Measurements from ENCODE around the gene OSGIN1.

The OSGIN1 gene

DNA sequence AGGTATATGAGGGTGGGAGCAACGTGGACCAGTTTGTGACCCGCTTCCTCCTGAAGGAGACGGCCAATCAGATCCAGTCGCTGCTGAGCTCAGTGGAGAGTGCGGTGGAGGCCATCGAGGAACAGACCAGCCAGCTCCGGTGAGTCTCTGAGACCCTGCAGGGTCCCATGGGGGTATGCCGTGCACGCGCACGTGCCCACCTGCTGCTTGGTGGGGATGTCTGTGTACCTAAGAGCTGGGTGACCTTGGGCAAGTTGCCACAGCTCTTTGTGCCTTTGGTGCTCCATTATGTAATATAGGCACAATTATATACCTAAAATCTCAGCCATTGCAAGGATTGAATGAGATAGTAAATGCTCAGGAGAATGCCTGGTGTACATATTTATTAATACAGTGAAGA is 37.5 kb downstream of the OSGIN1 start:
- no peak for DNase-seq (ENCODE audit: low read depth, low spot score)
- no CpG with 5 or more reads among the region's 11 CpGs for WGBS (ENCODE audit: insufficient coverage, insufficient read length)
- Histone ChIP-seq H3K36me3 (ENCODE audit: control insufficient read depth, insufficient read depth, low read length) (no peaks in the 10 kb centered on the region), H3K9me3 (ENCODE audit: control insufficient read depth, insufficient read depth, low read length) (no peaks in the 10 kb centered on the region), H3K27me3 (ENCODE audit: control insufficient read depth, insufficient read depth, low read length) (no peaks in the 10 kb centered on the region), H3K4me3 (ENCODE audit: low read length) (no peak overlapping the region), H3K4me1 (ENCODE audit: control insufficient read depth, insufficient read depth, low read length) (no peaks in the 10 kb centered on the region), H3K27ac (ENCODE audit: low read length) (no peak overlapping the region)

- DNase-seq (ENCODE audit: low read depth, low spot score): no peak
- Histone ChIP-seq H3K9me3 (ENCODE audit: control insufficient read depth, insufficient read depth, low read length) (no peaks in the 10 kb centered on the region), H3K4me1 (ENCODE audit: control insufficient read depth, insufficient read depth, low read length) (no peaks in the 10 kb centered on the region), H3K36me3 (ENCODE audit: control insufficient read depth, insufficient read depth, low read length) (no peaks in the 10 kb centered on the region), H3K27me3 (ENCODE audit: control insufficient read depth, insufficient read depth, low read length) (no peaks in the 10 kb centered on the region), H3K4me3 (ENCODE audit: low read length) (no peak overlapping the region), H3K27ac (ENCODE audit: low read length) (no peak overlapping the region)
- no CpG with 5 or more reads among the region's 6 CpGs for WGBS (ENCODE audit: insufficient coverage, insufficient read length)
These were observed 39.6 kb downstream of the OSGIN1 start for GRCh38 chr16:83992624-83993023.

DNA sequence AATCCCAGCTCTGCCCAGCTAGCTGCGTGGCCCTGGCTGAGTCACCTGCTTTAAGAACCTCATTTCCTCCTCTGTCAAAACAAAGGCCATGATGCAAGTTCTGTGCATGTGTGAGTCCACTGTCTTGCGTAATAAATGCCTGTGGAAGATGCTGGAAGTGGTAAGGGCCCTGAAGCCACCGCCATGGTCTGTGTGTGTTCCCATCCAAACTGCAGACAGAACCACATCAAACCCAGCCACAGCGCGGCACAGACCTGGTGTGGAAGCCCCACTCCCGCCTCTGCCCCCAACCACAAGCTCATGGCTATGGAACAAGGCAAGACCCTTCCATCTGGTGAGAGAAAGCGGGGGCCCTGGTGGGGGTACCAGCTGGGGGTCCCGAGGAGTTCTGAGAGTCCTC is 41.0 kb downstream of the OSGIN1 start:
- Histone ChIP-seq H3K27ac (ENCODE audit: low read length) (no peak overlapping the region), H3K27me3 (ENCODE audit: control insufficient read depth, insufficient read depth, low read length) (no peaks in the 10 kb centered on the region), H3K4me1 (ENCODE audit: control insufficient read depth, insufficient read depth, low read length) (no peaks in the 10 kb centered on the region), H3K4me3 (ENCODE audit: low read length) (no peak overlapping the region), H3K36me3 (ENCODE audit: control insufficient read depth, insufficient read depth, low read length) (no peaks in the 10 kb centered on the region), H3K9me3 (ENCODE audit: control insufficient read depth, insufficient read depth, low read length) (no peaks in the 10 kb centered on the region)
- no CpG with 5 or more reads among the region's 8 CpGs for WGBS (ENCODE audit: insufficient coverage, insufficient read length)
- DNase-seq (ENCODE audit: low read depth, low spot score): no peak

- Histone ChIP-seq H3K9me3 (ENCODE audit: control insufficient read depth, insufficient read depth, low read length) (no peaks in the 10 kb centered on the region), H3K4me3 (ENCODE audit: low read length) (no peak overlapping the region), H3K4me1 (ENCODE audit: control insufficient read depth, insufficient read depth, low read length) (no peaks in the 10 kb centered on the region), H3K36me3 (ENCODE audit: control insufficient read depth, insufficient read depth, low read length) (no peaks in the 10 kb centered on the region), H3K27ac (ENCODE audit: low read length) (no peak overlapping the region), H3K27me3 (ENCODE audit: control insufficient read depth, insufficient read depth, low read length) (no peaks in the 10 kb centered on the region)
- DNase-seq (ENCODE audit: low read depth, low spot score): no peak
- no CpG with 5 or more reads among the region's 13 CpGs for WGBS (ENCODE audit: insufficient coverage, insufficient read length)
These were observed 41.7 kb downstream of the OSGIN1 start for GRCh38 chr16:83994703-83995102.

GRCh38 chr16:83995754-83996153 is 42.7 kb downstream of the OSGIN1 start:
- Histone ChIP-seq H3K27ac (ENCODE audit: low read length) (no peak overlapping the region), H3K27me3 (ENCODE audit: control insufficient read depth, insufficient read depth, low read length) (no peaks in the 10 kb centered on the region), H3K4me3 (ENCODE audit: low read length) (no peak overlapping the region), H3K4me1 (ENCODE audit: control insufficient read depth, insufficient read depth, low read length) (no peaks in the 10 kb centered on the region), H3K36me3 (ENCODE audit: control insufficient read depth, insufficient read depth, low read length) (no peaks in the 10 kb centered on the region), H3K9me3 (ENCODE audit: control insufficient read depth, insufficient read depth, low read length) (no peaks in the 10 kb centered on the region)
- peak; percentile 25 for DNase-seq (ENCODE audit: low read depth, low spot score)
- WGBS (ENCODE audit: insufficient coverage, insufficient read length): no CpG with 5 or more reads among the region's 21 CpGs

- WGBS (ENCODE audit: insufficient coverage, insufficient read length): no CpG with 5 or more reads among the region's 15 CpGs
- no peak overlapping the region for H3K27ac ChIP-seq (ENCODE audit: low read length)
- H3K36me3 ChIP-seq (ENCODE audit: control insufficient read depth, insufficient read depth, low read length): no peaks in the 10 kb centered on the region
- no peak for DNase-seq (ENCODE audit: low read depth, low spot score)
- no peaks in the 10 kb centered on the region for H3K9me3 ChIP-seq (ENCODE audit: control insufficient read depth, insufficient read depth, low read length)
- H3K27me3 ChIP-seq (ENCODE audit: control insufficient read depth, insufficient read depth, low read length): no peaks in the 10 kb centered on the region
- H3K4me3 ChIP-seq (ENCODE audit: low read length): no peak overlapping the region
- no peaks in the 10 kb centered on the region for H3K4me1 ChIP-seq (ENCODE audit: control insufficient read depth, insufficient read depth, low read length)
These were observed 43.6 kb downstream of the OSGIN1 start for GRCh38 chr16:83996481-83997252.

- Histone ChIP-seq H3K27me3 (ENCODE audit: control insufficient read depth, insufficient read depth, low read length) (no peaks in the 10 kb centered on the region), H3K36me3 (ENCODE audit: control insufficient read depth, insufficient read depth, low read length) (no peaks in the 10 kb centered on the region), H3K4me1 (ENCODE audit: control insufficient read depth, insufficient read depth, low read length) (no peaks in the 10 kb centered on the region), H3K9me3 (ENCODE audit: control insufficient read depth, insufficient read depth, low read length) (no peaks in the 10 kb centered on the region), H3K4me3 (ENCODE audit: low read length) (no peak overlapping the region), H3K27ac (ENCODE audit: low read length) (no peak overlapping the region)
- no CpG with 5 or more reads among the region's 13 CpGs for WGBS (ENCODE audit: insufficient coverage, insufficient read length)
- no peak for DNase-seq (ENCODE audit: low read depth, low spot score)
These were observed 45.1 kb downstream of the OSGIN1 start for GRCh38 chr16:83998091-83998490.

GRCh38 chr16:84000989-84001642 is 48.1 kb downstream of the OSGIN1 start:
- Histone ChIP-seq H3K27me3 (ENCODE audit: control insufficient read depth, insufficient read depth, low read length) (no peaks in the 10 kb centered on the region), H3K4me3 (ENCODE audit: low read length) (no peak overlapping the region), H3K4me1 (ENCODE audit: control insufficient read depth, insufficient read depth, low read length) (no peaks in the 10 kb centered on the region), H3K27ac (ENCODE audit: low read length) (no peak overlapping the region), H3K9me3 (ENCODE audit: control insufficient read depth, insufficient read depth, low read length) (no peaks in the 10 kb centered on the region), H3K36me3 (ENCODE audit: control insufficient read depth, insufficient read depth, low read length) (no peaks in the 10 kb centered on the region)
- DNase-seq (ENCODE audit: low read depth, low spot score): no peak
- WGBS (ENCODE audit: insufficient coverage, insufficient read length): no CpG with 5 or more reads among the region's 13 CpGs

- Histone ChIP-seq H3K9me3 (ENCODE audit: control insufficient read depth, insufficient read depth, low read length) (no peaks in the 10 kb centered on the region), H3K27ac (ENCODE audit: low read length) (no peak overlapping the region), H3K36me3 (ENCODE audit: control insufficient read depth, insufficient read depth, low read length) (no peaks in the 10 kb centered on the region), H3K4me3 (ENCODE audit: low read length) (no peak overlapping the region), H3K27me3 (ENCODE audit: control insufficient read depth, insufficient read depth, low read length) (no peaks in the 10 kb centered on the region), H3K4me1 (ENCODE audit: control insufficient read depth, insufficient read depth, low read length) (no peaks in the 10 kb centered on the region)
- no peak for DNase-seq (ENCODE audit: low read depth, low spot score)
- no CpG with 5 or more reads among the region's 7 CpGs for WGBS (ENCODE audit: insufficient coverage, insufficient read length)
These were observed 48.7 kb downstream of the OSGIN1 start for GRCh38 chr16:84001726-84002125.

GRCh38 chr16:84003038-84003437 is 50.0 kb downstream of the OSGIN1 start:
- DNase-seq (ENCODE audit: low read depth, low spot score): no peak
- Histone ChIP-seq H3K27me3 (ENCODE audit: control insufficient read depth, insufficient read depth, low read length) (no peaks in the 10 kb centered on the region), H3K9me3 (ENCODE audit: control insufficient read depth, insufficient read depth, low read length) (no peaks in the 10 kb centered on the region), H3K27ac (ENCODE audit: low read length) (no peak overlapping the region), H3K4me1 (ENCODE audit: control insufficient read depth, insufficient read depth, low read length) (no peaks in the 10 kb centered on the region), H3K36me3 (ENCODE audit: control insufficient read depth, insufficient read depth, low read length) (no peaks in the 10 kb centered on the region), H3K4me3 (ENCODE audit: low read length) (no peak overlapping the region)
- no CpG with 5 or more reads among the region's 12 CpGs for WGBS (ENCODE audit: insufficient coverage, insufficient read length)

DNA sequence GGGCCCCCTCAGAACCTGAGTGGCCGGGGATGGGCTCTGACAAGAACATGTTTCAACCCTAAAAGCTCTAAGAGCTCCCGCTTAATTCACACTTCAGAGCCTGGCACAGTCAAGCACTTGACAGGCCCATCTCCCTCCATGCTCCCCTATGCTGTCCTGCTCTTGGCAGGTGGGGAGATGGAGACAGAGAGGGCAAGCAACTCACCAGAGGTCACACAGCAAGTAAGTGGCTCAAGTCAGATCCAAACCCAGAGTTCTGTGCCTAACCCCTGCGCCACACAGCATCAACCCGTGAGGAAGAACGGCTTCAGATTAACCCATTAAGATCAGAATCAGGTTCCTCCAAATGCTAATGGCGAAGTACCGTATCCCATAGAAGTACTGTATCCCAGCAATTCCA is 51.4 kb downstream of the OSGIN1 start:
- DNase-seq (ENCODE audit: low read depth, low spot score): no peak
- Histone ChIP-seq H3K9me3 (ENCODE audit: control insufficient read depth, insufficient read depth, low read length) (no peaks in the 10 kb centered on the region), H3K4me3 (ENCODE audit: low read length) (no peak overlapping the region), H3K27me3 (ENCODE audit: control insufficient read depth, insufficient read depth, low read length) (no peaks in the 10 kb centered on the region), H3K4me1 (ENCODE audit: control insufficient read depth, insufficient read depth, low read length) (no peaks in the 10 kb centered on the region; the same call in 1 of the 2 replicates), H3K36me3 (ENCODE audit: control insufficient read depth, insufficient read depth, low read length) (no peaks in the 10 kb centered on the region), H3K27ac (ENCODE audit: low read length) (no peak overlapping the region)
- no CpG with 5 or more reads among the region's 7 CpGs for WGBS (ENCODE audit: insufficient coverage, insufficient read length)

All from iPS DF 6.9 (cell line).